ENCODE measurements around the gene MCF2L2.

- TF ChIP-seq POLR2AphosphoS5 (IDR thresholded peaks at IDR 0.05; ENCODE audit: borderline replicate concordance, low read depth, low read length) (no peak), EZH2 (IDR thresholded peaks at IDR 0.05) (no peak), FOXP2 (optimal IDR thresholded peaks at IDR 0.05; ENCODE audit: control extremely low read depth, extremely low read length, insufficient read depth) (no peak)
Measured at GRCh38 chr3:183381673-183382072, 46.7 kb downstream of the MCF2L2 start.

Data from SK-N-MC (cell line).